HG03039 (cell line): ENCODE results near the gene CDH4.

Experiments
- ATAC-seq: cut with Tn5 transposase; IDR thresholded peaks from one replicate; pipeline ENCODE4 v1.9.1; 2021; ENCODE audit warnings: mild to moderate bottlenecking, moderate library complexity; ENCODE audit not compliant: unreplicated experiment

CDH4 gene

DNA sequence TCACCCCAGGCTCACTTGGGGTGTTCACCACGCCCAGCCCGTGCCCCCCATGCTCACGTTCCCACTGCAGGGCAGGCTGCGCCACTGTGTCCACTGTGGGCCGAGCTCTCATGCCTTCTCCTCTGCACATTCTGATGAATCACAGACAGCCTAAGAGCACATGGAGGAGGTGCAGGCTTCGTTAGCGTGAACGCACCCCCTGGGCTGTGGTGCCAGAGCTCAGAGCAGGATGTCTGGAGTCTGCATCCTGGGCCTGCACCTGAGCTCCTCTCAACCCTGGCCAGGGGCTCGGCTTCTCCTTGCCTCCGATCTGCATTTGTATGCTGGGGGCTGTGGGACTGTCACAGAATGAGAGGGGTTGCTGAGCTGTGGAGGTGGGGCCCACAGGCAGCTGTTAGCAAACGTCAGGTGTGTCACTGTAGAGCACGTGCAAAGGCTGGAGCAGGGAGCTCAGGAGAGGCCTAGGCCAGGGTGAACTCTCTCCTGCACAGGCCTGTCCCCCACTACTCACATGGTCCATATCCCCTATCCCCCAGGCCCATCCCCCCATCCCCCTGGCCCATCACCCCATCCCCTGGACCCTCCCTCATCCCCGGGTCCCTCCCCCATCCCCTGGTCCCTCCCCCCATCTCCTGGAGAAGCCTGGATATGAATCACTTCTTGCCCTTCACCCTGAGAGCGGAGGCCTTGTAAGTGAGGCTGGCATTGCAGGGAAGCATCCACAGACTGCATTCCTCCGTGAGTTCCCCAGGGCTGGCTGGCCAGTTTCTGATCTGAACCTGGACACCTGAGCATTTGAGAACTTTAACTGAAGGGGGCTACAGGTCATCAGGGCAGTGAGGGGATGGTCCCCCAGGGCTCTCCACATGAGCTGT lies 504.1 kb downstream of the CDH4 start:
- no peak for ATAC-seq

DNA sequence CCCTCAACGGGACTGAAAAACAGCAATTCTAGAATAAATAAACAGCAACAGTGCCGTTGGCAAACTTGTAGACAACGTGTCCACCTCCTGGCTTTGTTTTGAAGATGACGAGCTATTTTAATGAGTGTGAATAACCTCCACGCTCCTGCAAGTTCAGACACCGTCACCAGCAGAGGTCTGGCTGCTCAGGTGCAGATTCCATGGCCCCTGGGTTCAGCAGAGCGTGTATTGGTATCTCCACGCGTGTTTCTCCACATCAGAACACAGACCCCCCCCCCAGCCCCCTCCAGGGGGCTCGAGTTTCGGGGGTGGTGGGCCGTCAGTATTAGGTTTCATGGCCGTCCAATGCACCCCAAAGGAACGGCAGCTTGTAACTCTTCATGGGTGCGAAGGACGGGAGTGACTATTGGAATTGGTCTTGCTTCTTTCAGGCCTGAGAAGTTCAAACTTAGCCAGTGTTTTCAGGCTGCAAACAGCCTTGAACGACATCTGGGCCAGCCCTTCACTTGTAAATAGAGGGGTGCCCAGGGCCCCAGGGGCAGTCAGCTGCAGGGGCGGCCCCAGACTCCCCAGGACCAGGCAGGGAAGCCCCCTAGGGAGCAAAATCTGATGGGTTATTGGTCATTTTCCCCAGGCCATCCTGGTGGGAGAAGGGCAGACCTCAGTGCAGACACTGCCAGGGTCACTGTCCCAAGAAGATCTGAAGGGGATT lies 505.1 kb downstream of the CDH4 start:
- ATAC-seq = no peak

DNA sequence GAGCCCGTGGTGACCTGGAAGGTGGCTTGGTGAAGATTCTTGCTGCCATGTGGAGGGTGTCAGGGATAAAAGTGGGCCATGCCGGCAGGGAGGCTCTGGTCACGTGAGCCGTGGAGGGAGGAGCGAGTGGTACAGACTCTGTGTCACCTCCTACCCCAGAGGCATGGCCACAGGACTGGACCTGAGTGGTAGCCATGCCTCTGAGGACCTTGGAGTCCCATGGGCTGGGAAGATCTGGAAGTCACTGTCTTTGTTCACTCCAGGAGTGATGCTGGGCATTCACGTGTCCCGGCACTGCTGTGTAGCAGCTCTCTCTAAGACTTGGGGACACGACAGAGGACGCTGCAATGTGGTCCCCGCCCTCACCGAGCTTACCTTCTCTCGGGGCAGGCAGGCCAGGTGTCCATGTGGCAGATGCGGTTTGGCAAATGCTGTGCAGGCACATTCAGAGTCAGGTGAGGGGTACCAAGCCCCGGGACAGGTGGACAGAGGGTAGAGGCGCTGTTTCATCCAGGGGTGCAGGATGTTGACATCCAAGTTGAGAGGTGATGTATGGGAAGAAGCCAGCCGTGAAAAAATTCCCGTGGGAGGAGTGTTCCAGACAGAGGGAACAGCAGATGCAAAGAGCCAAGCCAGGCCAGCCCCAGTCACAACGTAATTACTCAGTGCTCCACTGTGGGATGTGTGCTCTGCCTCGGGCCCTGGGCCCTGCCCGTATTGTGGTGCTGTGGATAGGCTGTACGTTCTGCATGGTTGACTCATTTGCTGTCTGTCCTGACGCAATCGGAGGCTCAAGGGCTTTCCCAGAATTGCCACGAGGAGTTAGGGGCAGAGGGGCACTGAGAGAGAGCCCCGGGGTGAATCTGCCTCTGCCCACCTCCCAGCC lies 505.9 kb downstream of the CDH4 start:
- ATAC-seq = no peak

DNA sequence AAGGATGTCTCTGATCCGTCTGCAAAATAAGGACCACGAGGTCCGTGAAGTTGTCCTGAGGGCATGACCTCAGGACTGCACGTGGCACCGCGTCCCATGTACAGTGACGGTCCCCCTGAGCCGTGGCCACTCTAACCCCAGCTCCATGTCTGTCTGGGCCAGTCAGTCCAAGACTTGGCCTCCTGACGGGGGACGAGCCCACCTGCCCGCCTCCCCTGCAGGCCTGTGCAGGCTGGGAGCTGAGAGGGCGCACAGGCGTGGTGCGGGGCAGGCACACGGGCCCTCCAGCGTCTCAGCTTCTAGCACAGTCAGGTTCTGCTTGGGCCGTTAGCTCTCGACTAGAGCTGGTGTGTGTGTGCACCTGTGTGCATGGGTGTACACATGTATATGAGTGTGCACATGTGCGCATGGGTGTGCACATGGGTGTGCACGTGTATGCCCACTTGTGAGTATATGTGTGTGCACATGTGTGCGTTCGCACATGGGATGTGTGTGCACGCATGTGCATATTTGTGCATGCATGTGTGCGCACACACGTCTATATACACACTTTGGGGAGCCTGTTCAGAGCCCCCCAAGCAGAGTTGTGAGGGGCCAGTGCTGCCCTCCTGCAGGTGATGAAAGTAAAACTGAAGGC lies 506.6 kb downstream of the CDH4 start:
- no peak for ATAC-seq

DNA sequence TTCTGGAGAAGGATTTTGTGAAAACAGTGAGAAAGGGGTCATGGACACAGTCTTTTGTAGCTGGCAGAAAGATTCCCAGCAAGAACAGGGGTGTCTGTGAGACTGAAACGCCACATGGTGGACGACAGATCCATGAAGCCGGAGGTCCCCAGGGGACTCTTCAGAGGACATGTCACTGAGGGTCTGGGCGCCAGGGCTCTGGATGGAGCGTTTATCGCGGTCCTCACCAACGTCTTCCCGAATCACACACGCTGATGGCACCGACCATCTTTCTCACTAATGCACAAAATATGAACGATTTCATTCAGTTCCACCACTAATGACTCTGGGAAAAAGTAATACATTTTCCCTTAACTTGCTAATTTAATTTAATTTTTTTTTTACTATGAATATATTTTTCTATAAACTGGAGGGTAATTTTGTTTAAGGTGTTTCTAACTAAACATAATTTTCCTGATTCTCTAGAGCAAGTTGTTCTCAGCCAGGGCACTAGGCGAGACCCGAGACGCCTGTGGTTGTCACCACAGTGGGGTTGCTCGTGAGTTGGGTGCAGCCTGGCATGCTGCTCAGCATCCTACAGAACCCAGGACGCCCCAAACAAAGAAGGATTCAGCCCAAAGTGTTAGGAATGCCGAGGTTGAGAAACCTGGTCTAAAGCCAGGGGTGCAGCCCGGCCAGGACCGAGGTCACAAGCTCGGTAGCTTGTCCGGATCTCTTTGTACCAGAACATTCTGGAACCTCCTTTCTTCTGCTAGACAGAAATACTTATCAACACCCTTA lies 507.4 kb downstream of the CDH4 start:
- no peak for ATAC-seq

DNA sequence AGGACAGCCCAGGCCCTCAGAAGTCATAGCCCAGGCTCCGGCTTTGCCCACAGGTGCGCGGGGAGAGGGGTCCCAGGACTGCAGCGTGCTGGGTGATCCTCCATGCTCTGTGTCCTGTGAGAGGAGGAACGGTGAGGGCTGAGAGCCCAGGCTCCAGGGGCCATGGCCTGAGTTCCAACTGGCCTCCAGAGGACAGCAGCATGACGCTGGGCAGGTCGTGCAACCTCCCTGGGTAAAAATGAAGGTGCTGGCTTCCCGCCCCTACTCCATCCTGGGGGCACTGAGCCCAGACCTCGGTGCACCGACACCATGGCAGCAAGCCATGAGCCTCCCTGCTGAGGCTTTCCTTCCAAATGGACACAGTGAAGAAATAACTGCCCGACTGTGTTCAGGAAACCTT lies 508.3 kb downstream of the CDH4 start:
- ATAC-seq = no peak

DNA sequence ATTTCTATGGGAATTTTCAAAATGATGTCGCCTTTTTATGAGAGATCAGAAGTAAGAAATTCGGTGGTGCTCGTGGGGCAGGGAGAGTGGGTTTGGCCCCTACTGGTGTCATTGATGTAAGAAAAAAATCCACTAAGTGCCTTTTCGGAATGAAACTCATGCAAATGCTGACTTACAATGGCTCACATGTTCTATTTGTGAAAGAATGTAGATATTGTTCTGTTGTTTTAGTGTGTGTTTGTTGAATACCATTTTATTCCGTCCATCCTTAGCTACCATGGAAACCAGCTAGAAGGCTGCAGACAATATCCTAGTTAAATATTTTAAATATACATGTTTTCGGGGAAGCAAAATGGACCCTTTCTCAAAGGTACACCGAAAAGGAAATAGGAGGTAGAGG lies 508.7 kb downstream of the CDH4 start:
- no peak for ATAC-seq

DNA sequence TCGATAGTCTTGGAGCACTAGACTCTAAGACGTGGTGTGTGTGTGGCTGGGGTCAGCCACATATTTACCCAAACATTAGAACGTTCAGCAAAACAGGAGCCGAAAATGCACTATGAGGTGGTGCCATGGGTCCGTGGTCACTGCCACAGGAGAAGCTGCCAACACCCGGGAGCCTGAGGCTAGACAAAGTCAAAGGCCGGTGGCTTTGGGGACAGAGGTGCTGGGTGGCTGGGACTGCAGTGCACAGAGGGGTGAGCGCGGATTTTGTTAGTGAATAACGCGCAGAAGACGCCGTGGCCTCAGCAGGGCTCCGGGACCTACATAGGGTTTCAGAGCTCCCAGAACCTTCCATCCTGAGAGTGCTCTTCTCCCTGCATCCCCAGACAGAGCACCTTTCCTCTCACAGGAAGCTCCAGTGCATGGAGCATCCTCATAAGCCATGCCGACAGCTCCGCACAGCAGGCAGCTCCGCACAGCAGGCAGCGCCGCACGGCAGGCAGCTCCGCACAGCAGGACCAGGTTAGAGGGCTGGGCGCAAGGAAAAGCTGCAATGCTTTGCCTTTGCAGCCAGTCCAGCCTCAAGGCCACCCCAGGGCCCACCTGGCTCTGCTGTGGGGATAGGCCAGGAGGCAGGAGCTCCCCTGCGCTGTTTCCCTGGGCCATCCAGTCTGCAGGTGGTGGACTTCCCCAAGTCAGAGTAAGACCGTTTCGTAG lies 509.5 kb downstream of the CDH4 start:
- ATAC-seq = no peak

DNA sequence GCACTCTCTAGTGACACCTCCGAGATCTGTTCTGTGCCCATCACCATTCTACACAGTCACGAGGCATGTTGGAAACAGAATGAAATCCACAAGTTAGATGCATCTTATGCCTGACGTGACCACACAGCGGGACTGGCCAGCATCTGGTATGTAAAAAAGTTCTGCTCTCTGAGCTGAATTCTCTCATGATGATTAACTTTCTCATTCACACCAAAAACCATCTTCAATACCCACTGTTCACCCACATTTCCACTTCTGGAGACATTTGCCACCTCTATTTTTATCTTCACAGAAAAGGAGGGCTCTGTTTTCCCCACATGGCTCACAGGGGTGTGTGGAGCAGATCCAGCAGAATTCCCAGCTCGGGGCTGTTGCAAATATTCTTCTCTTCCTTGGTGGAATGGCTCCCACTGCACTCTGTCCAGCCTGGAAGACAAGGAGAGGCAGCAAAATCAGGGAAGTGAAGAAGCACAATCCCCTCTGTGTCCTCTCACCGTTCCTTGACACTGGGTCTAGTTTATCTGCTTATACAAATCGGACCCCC lies 510.2 kb downstream of the CDH4 start:
- no peak for ATAC-seq

DNA sequence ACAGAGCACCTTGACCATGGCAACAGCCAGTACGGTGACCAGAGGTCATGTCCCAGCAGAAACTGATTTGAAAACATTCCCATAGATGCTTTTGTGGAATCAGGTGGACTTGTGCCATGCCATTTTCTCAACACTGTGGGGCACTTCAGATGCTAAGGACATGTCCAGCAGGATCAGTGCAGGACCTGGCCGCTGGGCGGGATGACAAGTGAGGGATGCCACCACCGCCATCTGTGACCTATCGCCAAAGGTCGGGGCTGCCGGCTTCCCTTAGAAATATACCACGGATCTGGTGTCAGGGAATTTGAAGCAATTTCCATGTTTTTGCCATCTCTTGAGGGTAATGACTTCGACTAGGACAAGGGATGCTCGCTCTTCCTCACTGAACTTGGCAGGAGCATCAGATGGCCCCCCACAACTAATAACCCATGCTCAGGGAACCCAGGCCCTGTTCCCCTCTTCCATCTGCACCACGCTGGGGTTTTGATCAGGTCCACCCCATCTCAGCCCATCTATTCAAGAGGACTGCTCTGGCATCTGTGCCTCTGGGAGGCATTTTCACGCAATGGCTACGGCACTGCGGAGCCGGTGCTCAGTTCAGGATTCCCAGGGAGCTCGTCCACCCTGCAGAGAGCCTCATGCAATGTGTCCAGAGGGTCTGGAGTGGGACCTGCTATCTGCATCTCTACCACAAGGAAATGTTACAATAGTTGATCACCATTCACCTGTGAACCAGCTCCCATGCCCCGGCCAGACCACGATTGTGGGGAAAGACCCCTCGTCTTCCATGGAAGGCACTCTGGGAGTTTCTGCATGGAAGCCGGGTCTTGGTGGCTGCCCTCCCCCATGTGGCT lies 511.1 kb downstream of the CDH4 start:
- ATAC-seq = no peak

DNA sequence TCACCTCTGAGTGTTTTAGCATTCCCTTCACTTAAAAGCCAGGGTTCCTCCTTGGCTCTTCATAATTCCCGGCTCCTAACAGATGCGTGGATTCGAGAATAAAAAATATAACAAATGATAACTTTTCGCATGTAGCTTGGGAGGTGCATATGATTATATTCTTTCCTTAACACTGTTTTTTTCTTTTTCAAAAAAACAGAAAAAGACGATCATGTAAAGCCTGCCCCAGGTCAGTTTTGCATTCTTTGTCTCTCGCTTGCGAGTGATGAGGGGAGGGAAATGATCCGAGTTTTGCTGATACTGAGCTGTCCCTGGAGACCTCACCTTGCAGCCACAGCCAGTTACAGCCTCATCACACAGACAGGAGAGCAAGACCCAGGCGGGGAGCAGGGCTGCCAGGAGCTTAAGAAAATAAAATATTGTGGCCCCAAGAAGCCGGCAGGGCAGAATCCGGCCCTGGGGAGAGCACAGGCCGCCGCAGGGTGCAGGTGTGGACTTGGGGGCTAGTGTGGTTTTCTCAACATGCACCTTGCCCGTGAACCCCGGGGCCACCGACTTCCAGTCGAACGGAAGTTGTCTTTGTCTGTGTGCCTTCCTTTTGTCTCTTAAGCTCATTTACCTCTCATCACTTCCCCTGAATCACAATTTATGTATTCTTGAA lies 511.8 kb downstream of the CDH4 start:
- ATAC-seq = no peak

DNA sequence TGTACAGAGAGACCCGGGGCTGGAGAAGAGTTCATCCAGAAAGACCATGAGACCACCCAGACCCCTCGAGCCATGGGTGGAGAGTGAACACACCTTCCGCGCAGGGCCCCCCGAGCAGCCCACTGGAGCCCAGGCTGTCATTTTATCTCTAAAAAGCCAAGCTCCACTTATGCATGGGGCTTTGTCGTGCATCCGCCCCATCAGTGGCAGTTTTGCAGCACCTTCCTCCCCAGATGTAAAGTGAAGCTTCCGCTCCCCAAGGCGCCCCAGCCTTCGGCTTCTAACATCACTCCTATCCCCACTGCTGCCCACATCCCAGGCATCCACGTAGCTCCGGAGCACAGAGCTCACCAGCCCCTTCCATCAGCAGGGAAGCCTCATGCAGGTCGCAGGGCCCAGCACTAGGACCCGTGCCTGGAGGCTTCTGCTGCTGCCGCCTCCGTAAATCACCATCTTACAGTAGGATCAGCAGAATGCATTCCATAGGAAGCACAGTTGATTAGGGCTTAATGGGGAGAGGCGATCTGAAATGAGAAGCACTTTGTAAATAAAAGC lies 512.5 kb downstream of the CDH4 start:
- ATAC-seq = no peak

DNA sequence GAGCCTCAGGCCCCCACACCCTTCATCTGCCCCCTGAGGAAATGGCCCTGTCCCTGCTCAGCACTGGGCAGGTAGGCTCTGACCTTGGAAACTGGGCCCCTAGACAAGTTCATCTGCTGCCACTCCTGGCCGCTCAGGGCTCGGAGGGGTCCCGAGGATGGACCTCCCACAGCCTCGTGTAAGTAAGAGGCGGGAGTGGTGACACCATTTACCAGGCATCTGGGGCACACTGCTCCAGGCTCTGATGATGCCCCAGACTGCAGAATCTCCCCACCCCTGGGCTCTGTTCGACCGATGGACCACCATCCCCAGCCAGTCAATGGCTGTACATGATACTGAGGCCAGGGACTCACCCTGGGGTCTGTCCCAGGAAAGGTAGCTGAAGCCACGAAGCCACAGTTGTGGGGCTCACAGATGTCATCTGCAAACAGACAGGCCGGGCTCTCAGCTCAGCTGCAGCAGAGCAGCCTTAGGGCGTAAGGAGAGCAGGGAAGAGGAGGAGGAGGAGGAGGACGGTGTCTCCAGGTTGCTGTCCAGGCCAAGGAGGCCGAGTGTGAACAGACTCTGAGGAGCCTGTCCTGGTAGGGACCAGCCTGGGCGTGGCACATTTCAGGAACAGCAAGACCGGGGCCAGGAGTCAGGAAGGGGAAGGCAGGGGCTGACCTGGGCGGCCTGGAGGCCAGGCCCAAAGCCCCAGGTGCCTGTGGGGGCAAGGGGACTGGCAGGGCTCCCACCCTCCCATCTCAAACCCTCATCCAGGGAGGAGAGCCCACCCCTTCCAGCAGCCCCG lies 513.2 kb downstream of the CDH4 start:
- ATAC-seq = no peak

DNA sequence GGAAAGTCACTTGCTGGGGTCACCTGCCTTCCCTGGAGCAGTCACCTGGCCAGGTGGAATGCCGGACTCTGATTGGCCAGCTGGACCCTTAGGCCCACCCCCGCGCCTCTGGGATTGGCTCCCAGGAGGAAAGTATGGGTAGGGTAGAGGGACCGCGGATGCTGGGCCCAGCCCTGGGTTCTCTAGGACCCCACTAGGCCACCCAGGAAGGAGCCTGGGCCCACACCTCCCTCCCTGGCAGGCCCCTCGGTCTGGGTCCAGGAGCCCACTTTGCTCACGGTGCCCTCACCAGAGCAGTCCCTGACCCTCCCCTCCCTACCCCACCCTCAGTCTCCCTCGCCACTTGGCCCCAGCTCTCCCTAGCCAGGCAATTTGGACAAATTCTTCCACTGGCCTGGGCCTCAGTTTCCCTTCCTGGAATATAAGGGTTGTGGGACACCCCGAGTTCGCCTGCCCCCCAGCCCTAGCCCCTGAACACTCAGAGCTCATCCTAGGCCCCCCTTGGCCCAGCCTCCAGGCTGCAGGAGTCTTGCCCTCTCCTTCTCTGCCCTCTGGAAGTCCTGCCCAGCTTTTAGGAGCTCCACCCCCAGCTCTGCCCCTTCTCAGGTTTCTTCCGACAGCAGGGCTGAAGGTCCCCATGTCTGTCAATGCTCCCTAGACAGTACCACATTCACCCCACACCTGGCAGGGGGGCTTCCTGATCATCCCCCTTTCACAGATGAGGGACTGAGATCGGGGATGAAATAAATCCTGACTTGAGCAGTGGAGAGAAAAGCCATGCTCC lies 514.0 kb downstream of the CDH4 start:
- no peak for ATAC-seq

DNA sequence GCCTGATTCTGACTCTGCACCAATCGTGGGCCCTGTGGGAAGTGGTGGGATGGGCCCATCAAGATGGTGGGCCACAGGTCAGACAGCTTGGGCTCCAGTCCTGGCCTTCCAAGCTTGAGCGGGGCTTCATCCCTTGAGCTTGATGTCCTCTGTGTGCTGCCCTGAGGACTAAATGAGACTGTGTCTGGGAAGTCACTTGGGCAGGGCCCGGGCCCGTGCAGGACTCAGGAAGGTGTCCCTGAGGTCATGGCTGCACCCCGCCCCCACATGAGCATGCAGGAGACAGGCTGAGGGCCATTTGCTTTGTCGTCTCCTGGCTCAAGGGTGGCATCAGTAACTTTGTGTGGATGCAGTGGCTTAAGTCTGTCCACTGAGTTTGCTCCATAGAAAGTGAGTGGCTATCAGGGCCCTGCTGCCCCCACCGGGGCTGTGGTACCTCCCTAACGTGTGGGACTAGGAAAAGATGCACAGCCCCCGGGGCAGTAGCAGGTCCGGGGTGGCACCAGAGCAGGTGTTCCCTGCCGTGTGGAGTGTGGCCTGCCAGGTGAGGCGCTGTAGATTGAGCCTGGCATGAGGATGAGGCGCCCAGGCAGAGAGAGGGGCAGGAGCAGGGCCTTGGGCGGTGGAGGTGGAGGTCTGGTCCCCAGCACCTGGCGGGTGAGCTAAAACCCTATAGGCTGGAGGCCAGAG lies 515.0 kb downstream of the CDH4 start:
- ATAC-seq = no peak
